Right lobe of liver (tissue), 4 donors: ENCODE data around the gene ATRIP.

Experiments used
- CTCF ChIP-seq, 4 donors: fragments of 200-600 bp in 3 of 4; fragments of 450-650 bp in 1 of 4; IDR thresholded peaks; one replicate each; pipeline versions ENCODE4 v1.5.1 to v1.8.0; 2016 to 2022; ENCODE audit warnings: antibody characterized with exemption in 4 of 4, mild to moderate bottlenecking in 2 of 4
- POLR2A ChIP-seq: fragments of 450-650 bp; IDR thresholded peaks from one replicate; pipeline ENCODE4 v1.6.1; 2017; ENCODE audit warnings: antibody characterized with exemption, mild to moderate bottlenecking
- donor health status: DM: no; HTN: no; CAD: no.
- donor health status: DM: no; HTN: no; CAD: no.
- donor health status: DM: no; HTN: yes; CAD: no.

GRCh38 chr3:48418651-48419050 lies 27.9 kb upstream of the ATRIP start:
- no peak for TF ChIP-seq CTCF (IDR thresholded peaks at IDR 0.05)
- TF ChIP-seq POLR2A, result no peak
